Posterior vena cava (tissue), 2 donors: Measurements from ENCODE around the gene PCK2. TPM values are rescaled to one million over a fixed set of nuclear protein-coding genes. Genes with fewer than 3 reads are reported as not detected.
A peak's percentile ranks its signal among the peaks of the same experiment; 100 is the strongest.

Experiments used
- DNase-seq: peaks from one replicate; pipeline ENCODE4 v3.0.0-alpha.2; 2020; ENCODE audit warnings: low spot score
- intact Hi-C, 2 donors: fragments of 100-400 bp; cut with DNase I; formaldehyde crosslinking; loops; one replicate each; pipeline versions ENCODE4 v1.14.1 to v1.14.2; 2022 to 2023
- total RNA-seq, 2 donors: library from RNA; stranded (reverse); fragmentation: NEBNext Ultra II Directional; extraction: Animal tissue kit (Norgen Biotek cat#: 25700); gene quantifications; one replicate each; pipeline ENCODE4 v1.2.1, GENCODE V29; 2021
- donor health status: DM: yes; HTN: yes; CAD: no.
- donor health status: DM: yes; HTN: yes; CAD: no.

The PCK2 gene
- total RNA-seq, 2 donors from 2014 or later: 18.8 to 27.4 TPM

GRCh38 chr14:24108336-24108874 lies 14.3 kb downstream of the PCK2 start:
- no peak for DNase-seq
- intact Hi-C loops: no loop called here

- DNase-seq: no peak
- intact Hi-C loops: no loop called here
Observed at GRCh38 chr14:24110060-24110459, 15.9 kb downstream of the PCK2 start.

- no peak for DNase-seq
- intact Hi-C loops: no loop called here
Observed at GRCh38 chr14:24110523-24110922, 16.4 kb downstream of the PCK2 start.

GRCh38 chr14:24113379-24113800 lies 19.3 kb downstream of the PCK2 start:
- intact Hi-C loops: no loop called here
- no peak for DNase-seq

GRCh38 chr14:24113801-24114531 lies 19.9 kb downstream of the PCK2 start:
- intact Hi-C loops: no loop called here
- DNase-seq: peak; percentile 96

GRCh38 chr14:24114532-24115421 lies 20.7 kb downstream of the PCK2 start, which contains the start of the genes DCAF11 and NRL:
Gene DCAF11 (plus strand): TSS chr14:24114777. CDS start chr14:24115595, 818 bp downstream.
Gene NRL (minus strand): TSS chr14:24114949. CDS start chr14:24082848, 32,101 bp downstream.
- intact Hi-C loops: no loop called here
- DNase-seq: peak; percentile 99

GRCh38 chr14:24115422-24116127 lies 21.5 kb downstream of the PCK2 start:
- DNase-seq: no peak
- intact Hi-C loops: no loop called here

- no peak for DNase-seq
- intact Hi-C loops: no loop called here
Observed at GRCh38 chr14:24116128-24116814, 22.2 kb downstream of the PCK2 start.

GRCh38 chr14:24117179-24117578 lies 23.1 kb downstream of the PCK2 start:
- intact Hi-C loops: no loop called here
- DNase-seq: no peak

- intact Hi-C loops: no loop called here
- DNase-seq: no peak
Observed at GRCh38 chr14:24119691-24120090, 25.6 kb downstream of the PCK2 start.

- intact Hi-C loops: no loop called here
- no peak for DNase-seq
Observed at GRCh38 chr14:24121210-24121609, 27.1 kb downstream of the PCK2 start.

GRCh38 chr14:24122416-24122815 lies 28.3 kb downstream of the PCK2 start:
- intact Hi-C loops: no loop called here
- no peak for DNase-seq

GRCh38 chr14:24122898-24123297 lies 28.8 kb downstream of the PCK2 start:
- no peak for DNase-seq
- intact Hi-C loops: no loop called here

- DNase-seq: no peak
- intact Hi-C loops: no loop called here
Observed at GRCh38 chr14:24123424-24124417, 29.6 kb downstream of the PCK2 start.

GRCh38 chr14:24126939-24127338 lies 32.8 kb downstream of the PCK2 start:
- intact Hi-C loops: no loop called here

GRCh38 chr14:24127673-24128072 lies 33.6 kb downstream of the PCK2 start:
- intact Hi-C loops: no loop called here

More at GRCh38 chr14:24126939-24127338, 32.8 kb downstream of the PCK2 start:
- DNase-seq: no peak

GRCh38 chr14:24129410-24129998 lies 35.4 kb downstream of the PCK2 start:
- DNase-seq: no peak
- intact Hi-C loops: no loop called here

More at GRCh38 chr14:24127673-24128072, 33.6 kb downstream of the PCK2 start:
- DNase-seq: no peak
